IMR-90 (cell line): Measurements from ENCODE around the gene GAREM1. TPM values are rescaled to one million over a fixed set of nuclear protein-coding genes. Genes with fewer than 3 reads are reported as not detected.

Experiments
- ATAC-seq: fragments of 200-7000 bp; cut with Tn5 transposase; 2 replicates; pipeline ENCODE4 v1.9.1; 2020; ENCODE audit warnings: low read depth, mild to moderate bottlenecking, moderate library complexity
- BruUV-seq: library from RNA; stranded (reverse); fragments of 400-500 nt; replicated peaks from 2 replicates; lab custom pipeline; 2021; lab: Mats Ljungman, UMichigan
- CTCF ChIA-PET: fragments of 300-600 bp; formaldehyde crosslinking; extraction: SDS; loops from one replicate; lab custom pipeline; 2021; ENCODE audit warnings: antibody characterized with exemption; lab: Yijun Ruan, JAX
- POLR2A ChIA-PET: fragments of 300-600 bp; sonication (Branson Sonifier 250); formaldehyde crosslinking; loops from one replicate; lab custom pipeline; 2022; ENCODE audit warnings: antibody characterized with exemption; ENCODE audit not compliant: unreplicated experiment; lab: Charles Lee
- DNase-seq: peaks from one replicate; pipeline ENCODE4 v3.0.0; 2013
- H2AFZ ChIP-seq: replicated peaks from 2 replicates; pipeline ENCODE3; 2013; ENCODE audit warnings: low read length, mild to moderate bottlenecking; ENCODE audit not compliant: poor library complexity
- H2AK5ac ChIP-seq: 2 replicates; pipeline ENCODE4 v1.6.1; 2013; ENCODE audit warnings: low read depth, low read length, inconsistent platforms
- H2AK9ac ChIP-seq: replicated peaks from 2 replicates; pipeline ENCODE3; 2013; ENCODE audit warnings: mild to moderate bottlenecking, low read depth, low read length, moderate library complexity; ENCODE audit not compliant: poor library complexity
- H2BK120ac ChIP-seq: 2 replicates; pipeline ENCODE4 v1.6.1; 2013; ENCODE audit warnings: low read depth, low read length, inconsistent platforms
- H2BK15ac ChIP-seq: 3 replicates; pipeline ENCODE4 v1.6.1; 2013; ENCODE audit warnings: low read depth, low read length, inconsistent platforms
- H2BK20ac ChIP-seq: 2 replicates; pipeline ENCODE4 v1.6.1; 2013; ENCODE audit warnings: low read depth, mild to moderate bottlenecking, inconsistent platforms, low read length, moderate library complexity
- H2BK5ac ChIP-seq: 2 replicates; pipeline ENCODE4 v1.6.1; 2013; ENCODE audit warnings: mild to moderate bottlenecking, low read depth, low read length, inconsistent platforms; ENCODE audit not compliant: poor library complexity, severe bottlenecking
- H3K14ac ChIP-seq: replicated peaks from 2 replicates; pipeline ENCODE4 v1.6.1; 2013; ENCODE audit warnings: low read depth, low read length, inconsistent platforms
- H3K18ac ChIP-seq: 2 replicates; pipeline ENCODE4 v1.6.1; 2013; ENCODE audit warnings: low read depth, low read length, control low read depth
- H3K23ac ChIP-seq: 2 replicates; pipeline ENCODE4 v1.6.1; 2013; ENCODE audit warnings: low read depth, low read length, inconsistent platforms
- H3K27ac ChIP-seq: 2 replicates; pipeline ENCODE4 v1.5.1; 2013; ENCODE audit warnings: mild to moderate bottlenecking, control low read depth, low read length; ENCODE audit not compliant: insufficient read depth
- H3K27me3 ChIP-seq: 2 replicates; pipeline ENCODE4 v1.6.1; 2013; ENCODE audit warnings: low read length; ENCODE audit not compliant: control insufficient read depth, insufficient read depth
- H3K36me3 ChIP-seq: 2 replicates; pipeline ENCODE4 v1.6.1; 2013; ENCODE audit warnings: low read length, mixed read lengths; ENCODE audit not compliant: control insufficient read depth, insufficient read depth
- H3K4ac ChIP-seq: 2 replicates; pipeline ENCODE4 v1.6.1; 2013; ENCODE audit warnings: low read depth, low read length, inconsistent platforms
- H3K4me1 ChIP-seq: 2 replicates; pipeline ENCODE4 v1.6.1; 2013; ENCODE audit warnings: low read length, mixed read lengths; ENCODE audit not compliant: control insufficient read depth, insufficient read depth
- H3K4me2 ChIP-seq: 2 replicates; pipeline ENCODE4 v1.6.1; 2013; ENCODE audit warnings: low read depth, mild to moderate bottlenecking, control low read depth, low read length, moderate library complexity
- H3K4me3 ChIP-seq: 2 replicates; pipeline ENCODE4 v1.5.1; 2013; ENCODE audit warnings: low read depth, mild to moderate bottlenecking, control low read depth, low read length, moderate library complexity; ENCODE audit not compliant: insufficient read depth
- H3K56ac ChIP-seq: 2 replicates; pipeline ENCODE4 v1.6.1; 2013; ENCODE audit warnings: low read length, inconsistent platforms; ENCODE audit not compliant: insufficient read depth; ENCODE audit errors: extremely low read depth
- H3K79me1 ChIP-seq, 2 experiments: 2 replicates each; pipeline ENCODE4 v1.6.1; 2013; ENCODE audit warnings: low read length in 2 of 2, inconsistent platforms in 1 of 2, low read depth in 1 of 2
- H3K9ac ChIP-seq: 2 replicates; pipeline ENCODE4 v1.6.1; 2013; ENCODE audit warnings: low read depth, low read length, control low read depth
- H3K9me1 ChIP-seq: 2 replicates; pipeline ENCODE4 v1.6.1; 2013; ENCODE audit warnings: low read length, inconsistent platforms; ENCODE audit not compliant: insufficient read depth
- H3K9me3 ChIP-seq: 2 replicates; pipeline ENCODE4 v1.6.1; 2013; ENCODE audit warnings: low read length; ENCODE audit not compliant: control insufficient read depth, insufficient read depth
- H4K20me1 ChIP-seq: 2 replicates; pipeline ENCODE4 v1.6.1; 2013; ENCODE audit warnings: low read length, inconsistent platforms; ENCODE audit not compliant: insufficient read depth
- H4K5ac ChIP-seq: 2 replicates; pipeline ENCODE4 v1.6.1; 2013; ENCODE audit warnings: mild to moderate bottlenecking, low read depth, low read length, control low read depth
- H4K8ac ChIP-seq, 2 experiments: 2 replicates each; pipeline ENCODE4 v1.6.1; 2013; ENCODE audit warnings: low read depth in 2 of 2, low read length in 2 of 2, control low read depth in 1 of 2, inconsistent platforms in 1 of 2
- H4K91ac ChIP-seq: 2 replicates; pipeline ENCODE4 v1.6.1; 2013; ENCODE audit warnings: low read depth, low read length, inconsistent platforms; ENCODE audit not compliant: insufficient read depth
- CEBPB ChIP-seq: IDR thresholded peaks from 2 replicates; pipeline ENCODE4 v1.6.1; 2012; ENCODE audit warnings: low read depth, low read length, improper control_type of control experiment
- FOS ChIP-seq: fragments of 150-350 bp; IDR thresholded peaks from 2 replicates; pipeline ENCODE4 v1.6.1; 2016; ENCODE audit warnings: low read depth, low read length
- WGBS, 2 experiments: methylation state at CpG; one replicate each; pipeline versions ENCODE4 v1.1.5 to v1.1.7; 2013; ENCODE audit warnings: missing lambda C conversion rate in 2 of 2; ENCODE audit not compliant: insufficient read length in 1 of 2; ENCODE audit errors: extremely low coverage in 2 of 2; 5-methylcytosine and 5-hydroxymethylcytosine counted together
- dilution Hi-C: fragments of 300-500 bp; cut with HindIII; formaldehyde crosslinking; loops from one replicate; pipeline ENCODE4 v1.14.3; 2018; ENCODE audit warnings: low sequenced_read_pairs; ENCODE audit not compliant: unreplicated experiment
- in situ Hi-C: fragments of 300-500 bp; cut with MboI; formaldehyde crosslinking; loops from 3 replicates; pipeline ENCODE4 v1.14.3; 2019; ENCODE audit warnings: low sequenced_read_pairs, inconsistent platforms, mixed read lengths
- intact Hi-C: fragments of 100-400 bp; cut with micrococcal nuclease; formaldehyde crosslinking; loops from 2 replicates; pipeline ENCODE4 v1.10.0; 2022
- polyA plus RNA-seq, 3 experiments: library from polyadenylated mRNA; depleted of rRNA; stranded (reverse); fragments of >200 nt; gene quantifications; 2 replicates each; pipeline ENCODE4 v1.2.3, GENCODE V29; 2012; ENCODE audit warnings: low replicate concordance in 1 of 3
- total RNA-seq: library from RNA; depleted of rRNA; stranded (reverse); fragments of >200 nt; gene quantifications from 2 replicates; pipeline ENCODE4 v1.2.3, GENCODE V29; 2012

Gene GAREM1
- total and polyA plus RNA-seq, 2 of the 4 experiments (the other 2 are of a cell fraction) = 1.4 to 2.3 TPM

DNA sequence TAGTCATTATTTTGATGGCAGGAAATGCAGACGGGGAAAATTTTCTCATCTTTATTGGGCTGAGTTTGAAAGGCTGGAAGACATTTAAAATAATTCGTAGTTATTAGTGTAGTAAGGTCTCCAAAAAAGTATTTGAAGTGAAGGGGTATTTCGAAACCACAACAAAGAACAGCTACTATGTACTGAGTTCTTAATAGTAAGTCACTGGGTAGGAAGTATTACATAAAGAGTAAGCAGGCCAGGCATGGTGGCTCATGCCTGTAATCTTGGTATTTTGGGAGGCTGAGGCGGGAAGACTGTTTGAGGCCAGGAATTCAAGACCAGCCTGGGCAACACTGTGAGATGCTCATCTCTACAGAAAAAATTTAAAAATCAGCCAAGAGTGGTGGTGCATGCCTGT is 167.3 kb downstream of the GAREM1 start:
- Histone ChIP-seq H2BK15ac (no peak overlapping the region), H3K18ac (no peak overlapping the region), H2BK5ac (no peak overlapping the region), H3K23ac (no peak overlapping the region), H3K9ac (no peak overlapping the region), H3K36me3 (no peaks in the 10 kb centered on the region), H3K27me3 (no peaks in the 10 kb centered on the region), H4K20me1 (no peaks in the 10 kb centered on the region), H3K27ac (no peak overlapping the region), H3K4me2 (no peak overlapping the region), H3K9me1 (peaks cover 4% of the 10 kb centered on the region; the same call in 1 of the 2 replicates), H3K56ac (no peak overlapping the region), H4K91ac (no peak overlapping the region), H2BK20ac (no peak overlapping the region), H3K4me3 (no peak overlapping the region), H3K4me1 (peaks cover 8% of the 10 kb centered on the region), H2BK120ac (no peak overlapping the region), H4K8ac (no peak overlapping the region), H3K14ac (no peak overlapping the region), H2AK5ac (no peak overlapping the region), H4K5ac (no peak overlapping the region), H3K79me1 (no peaks in the 10 kb centered on the region), H2AK9ac (no peak overlapping the region), H3K4ac (no peak overlapping the region), H2AFZ (no peak overlapping the region), H3K9me3 (no peaks in the 10 kb centered on the region)
- TF ChIP-seq FOS (no peak), CEBPB (peak; percentile 47; the same call in 1 of the 2 replicates)
- ChIA-PET CTCF (no interaction called here), POLR2A (no interaction called here)
- in situ Hi-C loops (no loop called here), intact Hi-C loops (loop anchor here (5.0 kb wide), 1 partner anchor 79 kb away; no protein-coding TSS in a partner anchor), dilution Hi-C loops (no loop called here)
- no peak for DNase-seq
- no peak for ATAC-seq
- no TSS peak for BruUV-seq
- WGBS, 2 experiments = no CpG with 5 or more reads among the region's 4 CpGs
